Cardiac fibroblast (primary cell): ENCODE results near the gene NRXN3.

ENCODE experiments used
- DNase-seq, 2 donors: peaks; one replicate each; pipeline versions ENCODE4 v3.0.0 to v3.0.0-alpha.2; 2010; ENCODE audit warnings: low read depth in 2 of 2
- H3K4me3 ChIP-seq, 2 donors: replicated peaks in 1 of 2; 1 replicate in 1 of 2; 2 replicates in 1 of 2; pipeline ENCODE4 v1.5.1; 2011; ENCODE audit warnings: low read depth in 2 of 2, low read length in 2 of 2, mild to moderate bottlenecking in 2 of 2, moderate library complexity in 1 of 2
- TF ChIP-seq, protein P1 (sequence below): IDR thresholded peaks from one replicate; pipeline ENCODE4 v1.5.1; 2011; ENCODE audit warnings: low read depth, mild to moderate bottlenecking, low read length, inconsistent platforms

NRXN3 gene

DNA sequence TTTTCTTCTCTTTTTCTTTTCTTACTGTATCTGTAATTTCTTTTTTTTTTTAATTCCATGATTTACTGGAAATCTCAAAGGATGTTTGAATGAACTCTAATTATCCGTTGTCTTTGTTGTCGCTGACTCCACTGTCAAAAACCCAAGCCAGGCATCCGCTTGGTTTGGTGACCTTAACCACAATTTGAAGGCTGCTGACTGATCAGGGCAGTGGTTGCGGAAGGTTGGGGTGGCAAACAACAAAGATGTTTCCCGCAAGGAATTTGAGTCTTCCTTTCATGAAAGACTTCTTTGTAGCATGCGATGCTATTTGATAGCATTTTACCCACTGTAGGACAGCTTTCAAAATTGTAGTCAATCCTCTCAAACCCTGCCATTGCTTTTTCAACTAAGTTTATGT lies 1027.3 kb downstream of the NRXN3 start:
- no peak overlapping the region for H3K4me3 ChIP-seq
- no peak for DNase-seq
- TF ChIP-seq, protein P1, sequence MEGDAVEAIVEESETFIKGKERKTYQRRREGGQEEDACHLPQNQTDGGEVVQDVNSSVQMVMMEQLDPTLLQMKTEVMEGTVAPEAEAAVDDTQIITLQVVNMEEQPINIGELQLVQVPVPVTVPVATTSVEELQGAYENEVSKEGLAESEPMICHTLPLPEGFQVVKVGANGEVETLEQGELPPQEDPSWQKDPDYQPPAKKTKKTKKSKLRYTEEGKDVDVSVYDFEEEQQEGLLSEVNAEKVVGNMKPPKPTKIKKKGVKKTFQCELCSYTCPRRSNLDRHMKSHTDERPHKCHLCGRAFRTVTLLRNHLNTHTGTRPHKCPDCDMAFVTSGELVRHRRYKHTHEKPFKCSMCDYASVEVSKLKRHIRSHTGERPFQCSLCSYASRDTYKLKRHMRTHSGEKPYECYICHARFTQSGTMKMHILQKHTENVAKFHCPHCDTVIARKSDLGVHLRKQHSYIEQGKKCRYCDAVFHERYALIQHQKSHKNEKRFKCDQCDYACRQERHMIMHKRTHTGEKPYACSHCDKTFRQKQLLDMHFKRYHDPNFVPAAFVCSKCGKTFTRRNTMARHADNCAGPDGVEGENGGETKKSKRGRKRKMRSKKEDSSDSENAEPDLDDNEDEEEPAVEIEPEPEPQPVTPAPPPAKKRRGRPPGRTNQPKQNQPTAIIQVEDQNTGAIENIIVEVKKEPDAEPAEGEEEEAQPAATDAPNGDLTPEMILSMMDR = no peak

DNA sequence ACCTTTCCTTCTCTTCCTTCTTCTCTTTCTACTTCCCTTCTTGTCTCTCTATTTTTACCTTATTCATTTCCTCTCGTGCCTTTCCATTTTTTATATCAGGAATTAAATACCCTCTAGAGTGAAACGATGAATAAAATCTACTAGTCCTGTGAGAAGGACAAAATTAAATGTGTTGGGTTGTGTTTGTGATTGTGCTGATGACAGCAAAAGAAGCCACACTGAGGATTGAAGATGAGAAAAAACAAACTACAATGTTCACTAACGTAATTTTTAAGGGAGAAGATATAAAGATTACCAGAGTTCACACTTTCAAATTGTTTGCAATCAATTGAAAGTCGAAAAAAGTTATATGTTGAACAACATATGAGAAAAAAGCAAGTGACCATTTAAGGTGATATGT lies 1029.0 kb downstream of the NRXN3 start:
- DNase-seq = no peak
- TF ChIP-seq, protein P1 = no peak
- no peak overlapping the region for H3K4me3 ChIP-seq

DNA sequence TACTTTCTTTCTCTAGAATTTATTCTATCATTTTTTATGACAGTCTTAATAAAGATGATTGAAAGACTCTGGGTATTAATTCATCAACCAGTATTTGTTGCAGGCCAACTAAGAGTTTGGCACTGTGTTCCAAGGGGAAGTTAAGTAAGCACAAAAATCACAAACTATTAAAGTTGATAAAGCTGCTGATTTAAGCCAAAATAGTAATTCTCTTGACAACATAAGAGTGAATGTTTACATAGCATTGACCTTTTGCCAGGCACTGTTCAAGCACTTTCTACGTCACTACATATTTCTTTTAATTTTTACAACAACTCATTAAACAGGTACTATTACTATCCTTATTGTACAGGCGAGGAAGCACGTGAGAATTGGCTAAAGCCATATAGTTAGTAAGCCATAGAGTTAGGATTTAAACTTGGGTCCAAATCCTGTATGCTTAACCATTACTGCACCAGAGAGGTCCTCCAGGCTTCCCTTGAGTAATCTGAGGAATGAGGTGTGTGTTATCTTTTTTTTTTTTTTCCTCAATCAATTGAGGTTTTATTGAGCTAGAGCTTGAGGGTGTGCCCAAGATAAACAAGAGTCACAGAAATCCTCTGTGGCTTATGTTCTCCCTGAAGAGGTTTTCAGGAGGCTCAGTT lies 1031.5 kb downstream of the NRXN3 start:
- TF ChIP-seq, protein P1 = no peak
- H3K4me3 ChIP-seq = no peak overlapping the region
- no peak for DNase-seq

DNA sequence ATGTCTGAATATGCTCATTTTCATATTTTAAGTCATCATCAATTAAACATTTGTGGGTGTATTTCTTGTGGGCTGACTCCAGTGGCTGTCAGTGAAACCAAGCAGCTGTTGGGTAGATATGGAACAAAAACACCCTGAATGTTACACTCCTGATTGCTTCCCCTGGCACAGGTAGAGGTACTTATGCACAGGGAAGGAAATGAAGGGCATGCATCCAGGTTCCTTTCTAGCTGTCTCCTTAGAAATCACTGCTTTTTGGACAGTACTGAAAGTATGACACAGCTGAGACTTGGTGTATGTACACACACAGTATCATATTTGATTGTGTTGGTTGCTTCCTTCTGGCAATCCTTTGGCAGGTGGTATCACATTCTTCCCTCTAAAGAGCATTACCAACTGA lies 1034.4 kb downstream of the NRXN3 start:
- TF ChIP-seq, protein P1 = no peak

DNA sequence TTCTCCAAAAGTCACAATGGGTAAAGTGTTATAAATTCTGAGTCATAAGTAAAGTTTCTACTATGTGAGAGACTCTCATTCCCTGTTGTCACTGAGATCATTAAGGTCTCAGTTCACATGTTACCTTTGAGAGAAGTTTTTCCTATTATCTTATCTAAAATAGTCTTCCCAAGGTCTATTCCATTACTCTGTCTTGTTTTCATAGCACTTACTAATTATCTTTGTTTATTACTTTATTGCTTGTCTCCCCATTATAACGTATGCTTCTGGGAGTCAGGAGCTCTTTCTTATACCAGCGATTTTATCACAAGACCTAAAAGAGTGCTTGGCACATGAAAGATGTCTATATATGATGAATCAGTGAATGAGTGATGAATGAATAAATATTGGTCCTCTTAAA lies 1039.2 kb downstream of the NRXN3 start:
- no peak overlapping the region for H3K4me3 ChIP-seq
- TF ChIP-seq, protein P1 = no peak
- no peak for DNase-seq

More for the DNA sequence above, 1034.4 kb downstream of the NRXN3 start:
- no peak overlapping the region for H3K4me3 ChIP-seq
- DNase-seq = no peak

DNA sequence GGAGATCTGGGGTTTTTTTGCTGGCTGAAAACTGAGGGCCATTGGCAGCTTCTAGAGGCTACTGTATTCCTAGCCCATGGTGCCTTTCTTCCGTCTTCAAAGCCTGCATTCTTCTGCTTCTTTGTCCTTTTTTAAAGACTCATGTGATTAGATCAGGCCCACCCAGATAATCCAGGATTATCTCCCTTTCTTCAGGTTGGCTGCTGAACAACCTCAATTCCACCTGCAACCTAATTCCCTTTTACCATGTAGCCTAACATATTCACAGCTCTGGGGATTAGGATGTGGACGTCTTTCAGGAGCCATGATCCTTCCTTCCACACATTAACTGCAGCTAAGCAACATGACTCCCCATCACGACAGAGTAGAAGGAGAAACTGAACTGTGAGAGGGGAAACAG lies 1055.6 kb downstream of the NRXN3 start:
- no peak overlapping the region for H3K4me3 ChIP-seq
- TF ChIP-seq, protein P1 = no peak
- DNase-seq = no peak

DNA sequence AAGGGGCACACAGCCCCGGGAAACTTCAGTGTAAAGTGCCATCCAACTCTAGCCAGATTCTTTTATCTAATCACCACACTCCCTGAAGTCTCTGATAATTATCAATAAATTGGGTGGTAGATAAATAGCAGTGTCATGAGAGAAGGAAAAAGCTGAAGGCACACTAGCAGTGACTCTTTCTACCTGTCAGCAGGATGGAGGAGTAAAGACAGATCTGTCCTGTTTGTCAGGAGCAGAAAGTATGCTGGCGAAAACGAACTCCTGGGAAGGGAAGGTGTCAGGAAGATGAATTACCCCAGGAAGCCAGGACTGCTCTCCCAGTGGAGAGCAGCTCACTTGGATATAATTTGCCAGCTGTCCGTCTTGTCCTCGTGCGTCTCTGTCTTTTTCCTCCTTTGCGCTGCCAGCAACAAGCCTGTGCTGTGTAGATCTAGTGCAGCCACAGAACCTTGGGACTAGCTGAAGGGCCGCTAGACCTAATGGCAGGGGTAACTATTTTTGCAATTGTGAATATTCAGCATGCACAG lies 1059.3 kb downstream of the NRXN3 start:
- no peak overlapping the region for H3K4me3 ChIP-seq
- TF ChIP-seq, protein P1 = no peak
- DNase-seq = no peak
